H9 (cell line): Measurements from ENCODE around the gene KCNJ10. TPM values are rescaled to one million over a fixed set of nuclear protein-coding genes. Genes with fewer than 3 reads are reported as not detected.

Source experiments
- DNase-seq: peaks from one replicate; pipeline ENCODE4 v3.0.0-alpha.2; 2017
- H2AFZ ChIP-seq: one replicate; pipeline ENCODE4 v1.6.1; 2013; ENCODE audit warnings: mild to moderate bottlenecking, low read length, control low read depth, moderate library complexity
- H2AK5ac ChIP-seq: 2 replicates; pipeline ENCODE4 v1.6.1; 2013; ENCODE audit warnings: low read length, control low read depth, mixed read lengths; ENCODE audit not compliant: insufficient read length
- H2BK120ac ChIP-seq: one replicate; pipeline ENCODE4 v1.6.1; 2013; ENCODE audit warnings: low read depth, mild to moderate bottlenecking, low read length, control low read depth, inconsistent platforms; ENCODE audit not compliant: poor library complexity, severe bottlenecking
- H2BK12ac ChIP-seq: 2 replicates; pipeline ENCODE4 v1.6.1; 2013; ENCODE audit warnings: low read length, control low read depth, mixed read lengths, low read depth; ENCODE audit not compliant: insufficient read length
- H2BK15ac ChIP-seq: 2 replicates; pipeline ENCODE4 v1.6.1; 2013; ENCODE audit warnings: low read depth, low read length, control low read depth
- H2BK20ac ChIP-seq: one replicate; pipeline ENCODE4 v1.6.1; 2013; ENCODE audit warnings: low read depth, mild to moderate bottlenecking, low read length, control low read depth, inconsistent platforms; ENCODE audit not compliant: poor library complexity, severe bottlenecking
- H2BK5ac ChIP-seq: 2 replicates; pipeline ENCODE4 v1.6.1; 2013; ENCODE audit warnings: low read length, control low read depth, mixed read lengths; ENCODE audit not compliant: insufficient read length
- H3K14ac ChIP-seq: 2 replicates; pipeline ENCODE4 v1.6.1; 2013; ENCODE audit warnings: low read length, control low read depth; ENCODE audit not compliant: insufficient read depth
- H3K18ac ChIP-seq: 2 replicates; pipeline ENCODE4 v1.6.1; 2013; ENCODE audit warnings: low read depth, mild to moderate bottlenecking, mixed read lengths, low read length, control low read depth; ENCODE audit not compliant: insufficient read length
- H3K23ac ChIP-seq: 2 replicates; pipeline ENCODE4 v1.6.1; 2013; ENCODE audit warnings: low read length, control low read depth, mixed read lengths, low read depth; ENCODE audit not compliant: insufficient read length
- H3K23me2 ChIP-seq: 2 replicates; pipeline ENCODE4 v1.6.1; 2013; ENCODE audit warnings: low read depth, mild to moderate bottlenecking, mixed read lengths, low read length, control low read depth; ENCODE audit not compliant: insufficient read length, poor library complexity, severe bottlenecking
- H3K27ac ChIP-seq: 2 replicates; pipeline ENCODE4 v1.5.1; 2013; ENCODE audit warnings: low read length, control low read depth, mixed read lengths, low read depth; ENCODE audit not compliant: insufficient read length
- H3K27me3 ChIP-seq: 2 replicates; pipeline ENCODE4 v1.6.1; 2013; ENCODE audit warnings: low read length, control low read depth, inconsistent platforms; ENCODE audit not compliant: insufficient read depth
- H3K4ac ChIP-seq: 2 replicates; pipeline ENCODE4 v1.6.1; 2013; ENCODE audit warnings: low read depth, mild to moderate bottlenecking, control low read depth, inconsistent platforms, low read length, moderate library complexity
- H3K4me1 ChIP-seq: 2 replicates; pipeline ENCODE4 v1.6.1; 2013; ENCODE audit warnings: low read length, control low read depth, inconsistent platforms; ENCODE audit not compliant: insufficient read depth
- H3K4me2 ChIP-seq: 2 replicates; pipeline ENCODE4 v1.6.1; 2013; ENCODE audit warnings: low read length, control low read depth, mixed read lengths; ENCODE audit not compliant: insufficient read length, insufficient read depth
- H3K56ac ChIP-seq: 2 replicates; pipeline ENCODE4 v1.6.1; 2013; ENCODE audit warnings: low read depth, mild to moderate bottlenecking, mixed read lengths, low read length, control low read depth; ENCODE audit not compliant: insufficient read length
- H3K79me1 ChIP-seq: 2 replicates; pipeline ENCODE4 v1.6.1; 2013; ENCODE audit warnings: low read depth, mild to moderate bottlenecking, moderate library complexity, low read length, control low read depth, inconsistent platforms; ENCODE audit not compliant: insufficient read depth, poor library complexity, severe bottlenecking
- H3K79me2 ChIP-seq: 2 replicates; pipeline ENCODE4 v1.6.1; 2013; ENCODE audit warnings: low read length, control low read depth, inconsistent platforms; ENCODE audit not compliant: insufficient read depth
- H3K9ac ChIP-seq: 2 replicates; pipeline ENCODE4 v1.6.1; 2013; ENCODE audit warnings: low read length, control low read depth, mixed read lengths; ENCODE audit not compliant: insufficient read length; ENCODE audit errors: extremely low read depth
- H3K9me3 ChIP-seq: one replicate; pipeline ENCODE4 v1.6.1; 2013; ENCODE audit warnings: low read depth, low read length, inconsistent platforms; ENCODE audit not compliant: control insufficient read depth
- H3T11ph ChIP-seq: one replicate; pipeline ENCODE4 v1.6.1; 2013; ENCODE audit warnings: mild to moderate bottlenecking, low read length, control low read depth, inconsistent platforms
- H4K20me1 ChIP-seq: one replicate; pipeline ENCODE4 v1.6.1; 2013; ENCODE audit not compliant: control insufficient read depth, insufficient read length, insufficient read depth
- H4K5ac ChIP-seq: 2 replicates; pipeline ENCODE4 v1.6.1; 2013; ENCODE audit warnings: low read depth, mild to moderate bottlenecking, mixed read lengths, low read length, control low read depth; ENCODE audit not compliant: insufficient read length
- H4K8ac ChIP-seq: replicated peaks from 2 replicates; pipeline ENCODE4 v1.6.1; 2013; ENCODE audit warnings: low read length, control low read depth, mixed read lengths, low read depth; ENCODE audit not compliant: insufficient read length
- H4K91ac ChIP-seq: 2 replicates; pipeline ENCODE4 v1.6.1; 2013; ENCODE audit warnings: low read depth, mild to moderate bottlenecking, moderate library complexity, mixed read lengths, low read length, control low read depth; ENCODE audit not compliant: insufficient read length
- H3K27ac Mint-ChIP-seq, 3 experiments: 2 replicates in 2 of 3; 3 replicates in 1 of 3; pipeline ENCODE4 v1.8.0; 2020 to 2021; ENCODE audit warnings: mixed read lengths in 3 of 3, mild to moderate bottlenecking in 1 of 3, moderate library complexity in 1 of 3
- H3K27me3 Mint-ChIP-seq: 2 replicates; pipeline ENCODE4 v1.8.0; 2021; ENCODE audit warnings: low read depth, mild to moderate bottlenecking, moderate library complexity, mixed read lengths
- H3K36me3 Mint-ChIP-seq, 3 experiments: 2 replicates in 2 of 3; 3 replicates in 1 of 3; pipeline ENCODE4 v1.8.0; 2020 to 2021; ENCODE audit warnings: low read depth in 3 of 3, mixed read lengths in 3 of 3; ENCODE audit not compliant: insufficient read depth in 1 of 3
- H3K4me1 Mint-ChIP-seq, 2 experiments: 2 replicates each; pipeline ENCODE4 v1.8.0; 2020; ENCODE audit warnings: mixed read lengths in 2 of 2
- H3K4me3 Mint-ChIP-seq, 2 experiments: 2 replicates in 1 of 2; 3 replicates in 1 of 2; pipeline ENCODE4 v1.8.0; 2020 to 2021; ENCODE audit warnings: mild to moderate bottlenecking in 2 of 2, mixed read lengths in 2 of 2, moderate library complexity in 1 of 2
- H3K9me3 Mint-ChIP-seq, 2 experiments: 2 replicates in 1 of 2; 3 replicates in 1 of 2; pipeline ENCODE4 v1.8.0; 2020; ENCODE audit warnings: mild to moderate bottlenecking in 2 of 2, mixed read lengths in 2 of 2, moderate library complexity in 1 of 2
- CTCF ChIP-seq: fragments of 200-600 bp; sonication (generic); conservative IDR thresholded peaks from 3 replicates; pipeline ENCODE4 v1.8.0; 2021; ENCODE audit warnings: antibody characterized with exemption, mild to moderate bottlenecking
- WGBS: extraction: QIAGEN DNeasy Blood & Tissue Kit; methylation state at CpG from one replicate; pipeline ENCODE4 v1.1.7; 2013; ENCODE audit warnings: missing lambda C conversion rate, low lambda C conversion rate, mixed read lengths; ENCODE audit not compliant: insufficient read length; ENCODE audit errors: extremely low coverage; 5-methylcytosine and 5-hydroxymethylcytosine counted together
- total RNA-seq: library from RNA; stranded (reverse); gene quantifications from 2 replicates; pipeline ENCODE4 v1.2.1, GENCODE V29; 2021

Gene KCNJ10
- total RNA-seq, 1 experiment from 2014 or later, result 0.44 TPM

DNA sequence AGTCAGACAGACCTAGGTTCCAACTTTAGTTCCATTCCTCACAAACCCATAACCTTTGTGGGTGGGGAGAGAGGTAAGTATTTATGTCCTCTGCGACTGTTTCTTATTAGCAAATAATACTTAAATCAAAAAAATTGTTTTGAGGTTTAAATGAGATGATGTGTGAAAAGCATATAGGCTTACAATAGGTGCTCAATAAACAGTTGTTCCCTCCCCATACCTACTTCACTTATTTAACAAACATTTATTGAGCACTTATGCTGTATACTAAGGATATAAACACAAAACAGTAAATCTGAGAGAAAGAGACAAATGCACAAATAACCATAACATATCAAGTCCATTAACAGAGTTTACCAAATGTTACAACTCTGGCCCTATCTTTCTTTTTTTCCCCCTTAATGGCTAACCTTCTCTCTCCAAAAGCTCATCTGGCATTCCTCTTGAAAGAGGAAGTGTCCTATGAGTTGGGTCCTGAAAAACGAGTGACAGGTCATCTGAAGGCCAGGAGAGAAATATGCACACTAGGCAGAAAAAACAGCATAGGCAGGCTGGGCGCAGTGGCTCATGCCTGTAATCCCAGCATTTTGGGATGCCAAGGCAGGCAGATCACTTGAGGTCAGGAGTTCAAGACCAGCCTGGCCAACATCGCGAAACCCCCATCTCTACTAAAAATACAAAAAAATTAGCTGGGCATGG, 48.4 kb downstream of the KCNJ10 start:
- H3K36me3 Mint-ChIP-seq, result no peaks in the 10 kb centered on the region
- no peak overlapping the region for H3K23ac ChIP-seq
- no peaks in the 10 kb centered on the region for H4K20me1 ChIP-seq
- H2BK20ac ChIP-seq, result no peak overlapping the region
- H2BK120ac ChIP-seq, result no peak overlapping the region
- H3K4ac ChIP-seq, result no peak overlapping the region
- no peak overlapping the region for H2AK5ac ChIP-seq
- no peaks in the 10 kb centered on the region for H3K23me2 ChIP-seq
- no peak overlapping the region for H4K91ac ChIP-seq
- H3K27ac Mint-ChIP-seq, result no peak overlapping the region
- H3K27ac ChIP-seq, result no peak overlapping the region
- no peak overlapping the region for H3K4me2 ChIP-seq
- H3K4me3 Mint-ChIP-seq, result no peak overlapping the region
- peaks cover 10% of the 10 kb centered on the region for H3K27me3 Mint-ChIP-seq
- no peaks in the 10 kb centered on the region for H3K4me1 ChIP-seq
- no peaks in the 10 kb centered on the region for H3K9me3 ChIP-seq
- no peaks in the 10 kb centered on the region for H3K27me3 ChIP-seq
- H3K79me2 ChIP-seq, result no peaks in the 10 kb centered on the region
- H2AFZ ChIP-seq, result no peak overlapping the region
- no peak overlapping the region for H3K18ac ChIP-seq
- no peaks in the 10 kb centered on the region for H3K4me1 Mint-ChIP-seq
- DNase-seq, result no peak
- no peak overlapping the region for H2BK15ac ChIP-seq
- no peaks in the 10 kb centered on the region for H3K79me1 ChIP-seq
- H3K9ac ChIP-seq, result no peak overlapping the region
- no peak overlapping the region for H3T11ph ChIP-seq
- H3K14ac ChIP-seq, result no peak overlapping the region
- H2BK5ac ChIP-seq, result no peak overlapping the region
- TF ChIP-seq CTCF, result no peak
- no CpG with 5 or more reads among the region's 5 CpGs for WGBS
- no peaks in the 10 kb centered on the region for H3K9me3 Mint-ChIP-seq
- H2BK12ac ChIP-seq, result no peak overlapping the region
- no peak overlapping the region for H4K8ac ChIP-seq
- H3K56ac ChIP-seq, result no peak overlapping the region
- no peak overlapping the region for H4K5ac ChIP-seq
